ENCODE data around the gene MYBPC3.

GRCh38 chr11:47391711-47392432 is 39.4 kb upstream of the MYBPC3 start:
- TF ChIP-seq ATF2 (CRISPR knock-in tag; IDR thresholded peaks at IDR 0.05; ENCODE audit: borderline replicate concordance, low read depth) = no peak
- no peak for TF ChIP-seq JUN (CRISPR knock-in tag; IDR thresholded peaks at IDR 0.05)
- no peak for TF ChIP-seq FOXP1 (CRISPR knock-in tag; IDR thresholded peaks at IDR 0.05; ENCODE audit: borderline replicate concordance)
- TF ChIP-seq JAZF1 (CRISPR knock-in tag; IDR thresholded peaks at IDR 0.05) = no peak
- no peak for TF ChIP-seq ZNF317 (CRISPR knock-in tag; IDR thresholded peaks at IDR 0.05; ENCODE audit: borderline replicate concordance, low read depth)
- no peak for TF ChIP-seq CDX4 (CRISPR knock-in tag; IDR thresholded peaks at IDR 0.05; ENCODE audit: borderline replicate concordance)
- no peak for TF ChIP-seq CTCF (IDR thresholded peaks at IDR 0.05)
- no peak for TF ChIP-seq ZNF512 (CRISPR knock-in tag; IDR thresholded peaks at IDR 0.05; ENCODE audit: borderline replicate concordance)
- no peak for TF ChIP-seq CREB1 (CRISPR knock-in tag; IDR thresholded peaks at IDR 0.05)
- TF ChIP-seq ATF3 (CRISPR knock-in tag; conservative IDR thresholded peaks at IDR 0.05) = no peak
- no peak for TF ChIP-seq FOXK1 (CRISPR knock-in tag; IDR thresholded peaks at IDR 0.05)

Data from WTC11 (cell line).